ENCODE data around the gene AP1S1.
"Not testable (repeated sequence)": the region's sequence is repeated elsewhere in the genome, so short reads cannot be mapped to it uniquely, and the experiment has no call there.

The AP1S1 gene

GRCh38 chr7:101127460-101128039 is 26.7 kb upstream of the AP1S1 start:
- H3K27me3 ChIP-seq (ENCODE audit: insufficient read depth, poor library complexity, severe bottlenecking) = peaks cover 3% of the 10 kb centered on the region
- no peak overlapping the region for H3K4me3 ChIP-seq (replicated peaks; ENCODE audit: insufficient read depth, low read length)
- no peak for DNase-seq (ENCODE audit: low read depth in 1 of 2, low spot score in 1 of 2)
- TF ChIP-seq SPI1 (IDR thresholded peaks at IDR 0.05; ENCODE audit: borderline replicate concordance, low read depth) (no peak), REST (IDR thresholded peaks at IDR 0.05; ENCODE audit: insufficient replicate concordance, low read depth) (no peak), GABPA (IDR thresholded peaks at IDR 0.05; ENCODE audit: low read depth) (no peak), CTCF (IDR thresholded peaks at IDR 0.05; ENCODE audit: insufficient read depth, low read length) (no peak), POLR2AphosphoS5 (IDR thresholded peaks at IDR 0.05; ENCODE audit: low read depth) (no peak)
- no peak overlapping the region for H3K27ac ChIP-seq (replicated peaks)

GRCh38 chr7:101128040-101128834 is 26.0 kb upstream of the AP1S1 start:
- no peak for TF ChIP-seq CTCF (IDR thresholded peaks at IDR 0.05; ENCODE audit: insufficient read depth, low read length)
- no peak for TF ChIP-seq POLR2AphosphoS5 (IDR thresholded peaks at IDR 0.05; ENCODE audit: low read depth)
- no peak for TF ChIP-seq GABPA (IDR thresholded peaks at IDR 0.05; ENCODE audit: low read depth)
- TF ChIP-seq SPI1 (IDR thresholded peaks at IDR 0.05; ENCODE audit: borderline replicate concordance, low read depth) = no peak
- TF ChIP-seq REST (IDR thresholded peaks at IDR 0.05; ENCODE audit: insufficient replicate concordance, low read depth) = no peak
- H3K27ac ChIP-seq (replicated peaks) = no peak overlapping the region
- no peaks in the 10 kb centered on the region for H3K27me3 ChIP-seq (ENCODE audit: insufficient read depth, poor library complexity, severe bottlenecking)
- H3K4me3 ChIP-seq (replicated peaks; ENCODE audit: insufficient read depth, low read length) = no peak overlapping the region
- no peak for DNase-seq (ENCODE audit: low read depth in 1 of 2, low spot score in 1 of 2)

- TF ChIP-seq POLR2AphosphoS5 (IDR thresholded peaks at IDR 0.05; ENCODE audit: low read depth) (no peak), GABPA (IDR thresholded peaks at IDR 0.05; ENCODE audit: low read depth) (no peak), CTCF (IDR thresholded peaks at IDR 0.05; ENCODE audit: insufficient read depth, low read length) (no peak), REST (IDR thresholded peaks at IDR 0.05; ENCODE audit: insufficient replicate concordance, low read depth) (no peak), SPI1 (IDR thresholded peaks at IDR 0.05; ENCODE audit: borderline replicate concordance, low read depth) (no peak)
- no peak overlapping the region for H3K27ac ChIP-seq (replicated peaks)
- no peak for DNase-seq (ENCODE audit: low read depth in 1 of 2, low spot score in 1 of 2)
- H3K27me3 ChIP-seq (ENCODE audit: insufficient read depth, poor library complexity, severe bottlenecking) = no peaks in the 10 kb centered on the region
- no peak overlapping the region for H3K4me3 ChIP-seq (replicated peaks; ENCODE audit: insufficient read depth, low read length)
These were observed 24.6 kb upstream of the AP1S1 start for GRCh38 chr7:101129603-101130117.

GRCh38 chr7:101132626-101133600 is 21.4 kb upstream of the AP1S1 start:
- not testable (repeated sequence) for H3K27me3 ChIP-seq (ENCODE audit: insufficient read depth, poor library complexity, severe bottlenecking); H3K27ac ChIP-seq (replicated peaks); H3K4me3 ChIP-seq (replicated peaks; ENCODE audit: insufficient read depth, low read length); DNase-seq (ENCODE audit: low read depth in 1 of 2, low spot score in 1 of 2)

Measured in HL-60 (cell line).